Activated T-cell treated with anti-CD3 and anti-CD28 coated beads, Interleukin-2, amount 50 U/mL, for 4 hours (primary cell): ENCODE results near the gene SLC48A1. TPM values are rescaled to one million over a fixed set of nuclear protein-coding genes. Genes with fewer than 3 reads are reported as not detected.

Experiments
- total RNA-seq, 3 donors: library from RNA; stranded (reverse); gene quantifications; one replicate each; pipeline ENCODE4 v1.2.1, GENCODE V29; 2021

Gene SLC48A1
- total RNA-seq, 3 donors from 2014 or later: 4.0 to 5.2 (median 5.0) TPM

Other genes starting within 250 kb of the SLC48A1 start
- 10 to 100 TPM; 60.0 to 73.9 (median 61.2) TPM for gene RPAP3, start 67.2 kb upstream of the SLC48A1 start, total RNA-seq
- gene ENDOU, start 47.7 kb upstream of the SLC48A1 start, total RNA-seq: under 1 TPM in 1 of 3 donors, not detected in 2; 0.14 TPM
- 1 to 10 TPM in 1 of 3 donors, under 1 TPM in 2; 0.55 to 1.3 (median 0.66) TPM for gene RAPGEF3, start 14.4 kb upstream of the SLC48A1 start, total RNA-seq
- 100 to 1,000 TPM; 168 to 199 (median 199) TPM for gene HDAC7, start 46.7 kb downstream of the SLC48A1 start, total RNA-seq
- gene VDR, start 131.8 kb downstream of the SLC48A1 start, total RNA-seq: 10 to 100 TPM; 83.5 to 95.1 (median 87.3) TPM
- gene TMEM106C, start 190.4 kb downstream of the SLC48A1 start, total RNA-seq: 10 to 100 TPM; 60.7 to 72.8 (median 63.1) TPM
- under 1 TPM in 1 of 3 donors, not detected in 2; 0.08 TPM for gene COL2A1, start 231.2 kb downstream of the SLC48A1 start, total RNA-seq